Stimulated activated naive CD4-positive, alpha-beta T cell treated with Interleukin-2 at 50 U/mL for 16 hours (primary cell): Measurements from ENCODE around the gene ZDHHC9.

Source experiments
- DNase-seq: peaks from one replicate; lab custom pipeline; 2025; lab: John Stamatoyannopoulos, UW

ZDHHC9 gene

GRCh38 chrX:129786210-129786651, 57.5 kb downstream of the ZDHHC9 start:
- DNase-seq, result no peak

- no peak for DNase-seq
Measured at GRCh38 chrX:129785160-129785947, 58.3 kb downstream of the ZDHHC9 start.

- DNase-seq, result no peak
Measured at GRCh38 chrX:129784371-129784770, 59.3 kb downstream of the ZDHHC9 start.

- DNase-seq, result no peak
Measured at GRCh38 chrX:129783291-129783713, 60.4 kb downstream of the ZDHHC9 start.

- DNase-seq, result no peak
Measured at GRCh38 chrX:129782706-129783105, 61.0 kb downstream of the ZDHHC9 start.

GRCh38 chrX:129781680-129782495, 61.8 kb downstream of the ZDHHC9 start:
- peak; percentile 33 for DNase-seq

- peak; percentile 88 for DNase-seq
Measured at GRCh38 chrX:129781134-129781672, 62.5 kb downstream of the ZDHHC9 start.

- no peak for DNase-seq
Measured at GRCh38 chrX:129780441-129781105, 63.1 kb downstream of the ZDHHC9 start.

- DNase-seq, result peak; percentile 38
Measured at GRCh38 chrX:129779747-129780146, 63.9 kb downstream of the ZDHHC9 start, which contains the start of gene SASH3. Gene SASH3, plus strand, starts transcription at chrX:129779949. Its CDS starts 149 bp downstream, at chrX:129780098.

- DNase-seq, result no peak
Measured at GRCh38 chrX:129779086-129779672, 64.5 kb downstream of the ZDHHC9 start.

- DNase-seq, result peak; percentile 65
Measured at GRCh38 chrX:129777218-129778030, 66.3 kb downstream of the ZDHHC9 start.

GRCh38 chrX:129773649-129774458, 69.8 kb downstream of the ZDHHC9 start:
- DNase-seq, result no peak

- no peak for DNase-seq
Measured at GRCh38 chrX:129772796-129773431, 70.8 kb downstream of the ZDHHC9 start.

GRCh38 chrX:129771266-129771995, 72.3 kb downstream of the ZDHHC9 start:
- DNase-seq, result peak; percentile 15

- peak; percentile 65 for DNase-seq
Measured at GRCh38 chrX:129769467-129770154, 74.1 kb downstream of the ZDHHC9 start.

GRCh38 chrX:129768586-129769466, 74.9 kb downstream of the ZDHHC9 start:
- no peak for DNase-seq

- no peak for DNase-seq
Measured at GRCh38 chrX:129768186-129768585, 75.5 kb downstream of the ZDHHC9 start.
